ENCODE measurements around the gene LIMD2.

DNA sequence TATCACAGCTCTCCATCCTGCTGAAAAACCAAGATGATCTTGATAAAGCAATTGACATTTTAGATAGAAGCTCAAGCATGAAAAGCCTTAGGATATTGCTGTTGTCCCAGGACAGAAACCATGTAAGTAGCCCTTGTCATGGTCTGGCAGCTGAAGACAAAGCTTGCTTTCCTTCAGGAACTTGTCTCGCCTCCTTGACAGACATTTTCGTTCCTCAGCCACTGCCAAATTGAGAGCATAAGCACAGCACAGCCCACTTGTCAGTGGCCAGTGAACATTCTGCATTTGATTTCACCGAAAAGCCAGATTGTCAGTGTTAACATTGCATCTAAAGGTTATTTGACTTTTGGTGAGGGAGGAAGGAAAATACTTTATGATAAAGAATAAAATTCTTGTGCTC, 42.1 kb downstream of the LIMD2 start:
- TF ChIP-seq, protein P1, sequence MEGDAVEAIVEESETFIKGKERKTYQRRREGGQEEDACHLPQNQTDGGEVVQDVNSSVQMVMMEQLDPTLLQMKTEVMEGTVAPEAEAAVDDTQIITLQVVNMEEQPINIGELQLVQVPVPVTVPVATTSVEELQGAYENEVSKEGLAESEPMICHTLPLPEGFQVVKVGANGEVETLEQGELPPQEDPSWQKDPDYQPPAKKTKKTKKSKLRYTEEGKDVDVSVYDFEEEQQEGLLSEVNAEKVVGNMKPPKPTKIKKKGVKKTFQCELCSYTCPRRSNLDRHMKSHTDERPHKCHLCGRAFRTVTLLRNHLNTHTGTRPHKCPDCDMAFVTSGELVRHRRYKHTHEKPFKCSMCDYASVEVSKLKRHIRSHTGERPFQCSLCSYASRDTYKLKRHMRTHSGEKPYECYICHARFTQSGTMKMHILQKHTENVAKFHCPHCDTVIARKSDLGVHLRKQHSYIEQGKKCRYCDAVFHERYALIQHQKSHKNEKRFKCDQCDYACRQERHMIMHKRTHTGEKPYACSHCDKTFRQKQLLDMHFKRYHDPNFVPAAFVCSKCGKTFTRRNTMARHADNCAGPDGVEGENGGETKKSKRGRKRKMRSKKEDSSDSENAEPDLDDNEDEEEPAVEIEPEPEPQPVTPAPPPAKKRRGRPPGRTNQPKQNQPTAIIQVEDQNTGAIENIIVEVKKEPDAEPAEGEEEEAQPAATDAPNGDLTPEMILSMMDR (IDR thresholded peaks at IDR 0.05 in 4 of 5, conservative IDR thresholded peaks at IDR 0.05 in 1 of 5), result no peak
- no peak for TF ChIP-seq POLR2A (IDR thresholded peaks at IDR 0.05)
